Left ventricle myocardium inferior (tissue), 1 donor: ENCODE measurements around the gene GALR2. TPM values are rescaled to one million over a fixed set of nuclear protein-coding genes. Genes with fewer than 3 reads are reported as not detected.

Experiments
- DNase-seq: peaks from one replicate; pipeline ENCODE4 v3.0.0-alpha.2; 2020
- H3K27ac ChIP-seq: fragments of 200-600 bp; replicated peaks from 2 replicates; pipeline ENCODE4 v1.8.0; 2021
- H3K27me3 ChIP-seq: fragments of 200-600 bp; 2 replicates; pipeline ENCODE4 v1.8.0; 2021; ENCODE audit warnings: low read depth
- H3K36me3 ChIP-seq: fragments of 200-600 bp; 2 replicates; pipeline ENCODE4 v1.8.0; 2021
- H3K4me1 ChIP-seq: fragments of 200-600 bp; 2 replicates; pipeline ENCODE4 v1.8.0; 2021
- H3K4me3 ChIP-seq: fragments of 200-600 bp; 2 replicates; pipeline ENCODE4 v1.8.0; 2021; ENCODE audit warnings: mild to moderate bottlenecking, moderate library complexity
- H3K9me3 ChIP-seq: fragments of 200-600 bp; replicated peaks from 2 replicates; pipeline ENCODE4 v1.8.0; 2021
- CTCF ChIP-seq: fragments of 200-600 bp; IDR thresholded peaks from 2 replicates; pipeline ENCODE4 v1.8.0; 2021; ENCODE audit warnings: antibody characterized with exemption, mild to moderate bottlenecking, borderline replicate concordance
- intact Hi-C: fragments of 100-400 bp; cut with micrococcal nuclease; formaldehyde crosslinking; loops from one replicate; pipeline ENCODE4 v1.11.0; 2022
- total RNA-seq: library from RNA; stranded (reverse); fragmentation: NEBNext Ultra II Directional; extraction: Animal tissue kit (Norgen Biotek cat#: 25700); gene quantifications from one replicate; pipeline ENCODE4 v1.2.1, GENCODE V29; 2021
- donor health status: DM: no; HTN: yes; CAD: no; lungs with severe emphysema.

The GALR2 gene
- total RNA-seq, 1 donor from 2014 or later, result not detected

GRCh38 chr17:76078860-76079534 is 4.4 kb downstream of the GALR2 start, which contains the start of gene ZACN:
Gene ZACN, plus strand, starts transcription at chr17:76079182. Its CDS starts 83 bp downstream, at chr17:76079265.
- Histone ChIP-seq H3K9me3 (no peaks in the 10 kb centered on the region), H3K4me3 (no peak within 1 kb of the TSS), H3K27ac (no peak within 1 kb of the TSS), H3K36me3 (peaks cover 10% of the 10 kb centered on the region), H3K27me3 (peaks cover 61% of the 10 kb centered on the region), H3K4me1 (peaks cover 53% of the 10 kb centered on the region)
- no peak for DNase-seq
- TF ChIP-seq CTCF, result no peak
- intact Hi-C loops, result no loop called here

GRCh38 chr17:76079535-76079955 is 5.0 kb downstream of the GALR2 start:
- peaks cover 55% of the 10 kb centered on the region for H3K27me3 ChIP-seq
- TF ChIP-seq CTCF, result no peak
- intact Hi-C loops, result no loop called here
- H3K9me3 ChIP-seq, result no peaks in the 10 kb centered on the region
- no peak for DNase-seq
- no peak overlapping the region for H3K4me3 ChIP-seq
- H3K27ac ChIP-seq, result no peak overlapping the region
- peaks cover 47% of the 10 kb centered on the region for H3K4me1 ChIP-seq
- H3K36me3 ChIP-seq, result peaks cover 15% of the 10 kb centered on the region

GRCh38 chr17:76079956-76080767 is 5.6 kb downstream of the GALR2 start:
- TF ChIP-seq CTCF, result no peak
- Histone ChIP-seq H3K36me3 (peaks cover 21% of the 10 kb centered on the region), H3K27me3 (peaks cover 49% of the 10 kb centered on the region), H3K9me3 (no peaks in the 10 kb centered on the region), H3K27ac (no peak overlapping the region), H3K4me1 (peaks cover 41% of the 10 kb centered on the region), H3K4me3 (no peak overlapping the region)
- DNase-seq, result no peak
- intact Hi-C loops, result no loop called here

- no peak for DNase-seq
- no peak for TF ChIP-seq CTCF
- Histone ChIP-seq H3K9me3 (no peaks in the 10 kb centered on the region), H3K4me1 (peaks cover 34% of the 10 kb centered on the region), H3K27me3 (peaks cover 42% of the 10 kb centered on the region), H3K4me3 (no peak overlapping the region), H3K27ac (no peak overlapping the region), H3K36me3 (peaks cover 27% of the 10 kb centered on the region)
- intact Hi-C loops, result no loop called here
Measured at GRCh38 chr17:76080768-76081287, 6.2 kb downstream of the GALR2 start.

GRCh38 chr17:76081295-76082210 is 7.0 kb downstream of the GALR2 start:
- no peak for TF ChIP-seq CTCF
- H3K27ac ChIP-seq, result no peak overlapping the region
- intact Hi-C loops, result no loop called here
- H3K4me1 ChIP-seq, result peaks cover 27% of the 10 kb centered on the region
- peaks cover 35% of the 10 kb centered on the region for H3K36me3 ChIP-seq
- H3K27me3 ChIP-seq, result peaks cover 35% of the 10 kb centered on the region
- DNase-seq, result no peak
- no peak overlapping the region for H3K4me3 ChIP-seq
- no peaks in the 10 kb centered on the region for H3K9me3 ChIP-seq
